OCI-LY7 (cell line): ENCODE measurements around the gene RAPGEF5. TPM values are rescaled to one million over a fixed set of nuclear protein-coding genes. Genes with fewer than 3 reads are reported as not detected.

Experiments used
- BruUV-seq: library from RNA; stranded (reverse); fragments of 400-500 nt; replicated peaks from 2 replicates; lab custom pipeline; 2021; lab: Mats Ljungman, UMichigan
- CTCF ChIA-PET: fragments of 300-600 bp; sonication (Branson Sonifier 250); formaldehyde crosslinking; loops from one replicate; lab custom pipeline; 2022; ENCODE audit warnings: antibody characterized with exemption; ENCODE audit not compliant: unreplicated experiment; lab: Charles Lee
- POLR2A ChIA-PET: fragments of 300-600 bp; sonication (Branson Sonifier 250); formaldehyde crosslinking; loops from one replicate; lab custom pipeline; 2022; ENCODE audit warnings: antibody characterized with exemption; lab: Charles Lee
- DNase-seq: peaks from one replicate; pipeline ENCODE4 v3.0.0-alpha.2; 2015; ENCODE audit warnings: low spot score
- H2AFZ ChIP-seq: fragments of 200-600 bp; sonication (generic), shearing (Covaris generic); 2 replicates; pipeline ENCODE4 v1.6.1; 2014; ENCODE audit warnings: mild to moderate bottlenecking, antibody characterized with exemption, low read length, moderate library complexity
- H3K27ac ChIP-seq: fragments of 200-600 bp; sonication (generic); 2 replicates; pipeline ENCODE4 v1.5.1; 2014; ENCODE audit warnings: mixed run types, low read depth, mild to moderate bottlenecking, moderate library complexity, low read length, inconsistent platforms; ENCODE audit not compliant: poor library complexity, severe bottlenecking
- H3K36me3 ChIP-seq: fragments of 200-600 bp; sonication (generic); 2 replicates; pipeline ENCODE4 v1.6.1; 2014; ENCODE audit warnings: mild to moderate bottlenecking, antibody characterized with exemption, low read length, moderate library complexity, mixed read lengths; ENCODE audit not compliant: insufficient read depth
- H3K4me1 ChIP-seq: fragments of 200-600 bp; sonication (generic); 2 replicates; pipeline ENCODE4 v1.5.1; 2014; ENCODE audit warnings: mild to moderate bottlenecking, low read length; ENCODE audit not compliant: insufficient read depth, poor library complexity, severe bottlenecking
- H3K4me2 ChIP-seq: fragments of 200-600 bp; sonication (generic); 2 replicates; pipeline ENCODE4 v1.6.1; 2014; ENCODE audit warnings: mild to moderate bottlenecking, low read length
- H3K4me3 ChIP-seq: fragments of 200-600 bp; sonication (generic); 2 replicates; pipeline ENCODE4 v1.5.1; 2014; ENCODE audit warnings: mild to moderate bottlenecking, low read depth, low read length; ENCODE audit not compliant: poor library complexity, severe bottlenecking
- H3K79me2 ChIP-seq: fragments of 200-600 bp; sonication (generic); 2 replicates; pipeline ENCODE4 v1.6.1; 2016; ENCODE audit warnings: low read depth, mild to moderate bottlenecking, low read length, moderate library complexity, mixed read lengths; ENCODE audit not compliant: insufficient read depth
- H3K9me2 ChIP-seq: fragments of 200-600 bp; sonication (generic); 2 replicates; pipeline ENCODE4 v1.6.1; 2016; ENCODE audit warnings: mild to moderate bottlenecking, low read length, mixed read lengths; ENCODE audit not compliant: insufficient read depth
- H3K9me3 ChIP-seq: fragments of 200-600 bp; sonication (generic); 2 replicates; pipeline ENCODE4 v1.6.1; 2014; ENCODE audit warnings: mild to moderate bottlenecking, mixed run types, low read length, mixed read lengths
- H4K20me1 ChIP-seq: fragments of 200-600 bp; sonication (generic); 2 replicates; pipeline ENCODE4 v1.6.1; 2014; ENCODE audit warnings: mild to moderate bottlenecking, antibody characterized with exemption, low read length, moderate library complexity, mixed read lengths; ENCODE audit not compliant: insufficient read depth
- EZH2phosphoT487 ChIP-seq: fragments of 200-600 bp; sonication (generic); IDR thresholded peaks from 2 replicates; pipeline ENCODE4 v1.6.1; 2018; ENCODE audit warnings: low read depth, borderline replicate concordance, mild to moderate bottlenecking, mixed run types, antibody characterized with exemption, low read length, moderate library complexity, mixed read lengths
- intact Hi-C: fragments of 100-400 bp; cut with micrococcal nuclease; formaldehyde crosslinking; loops from one replicate; pipeline ENCODE4 v1.10.0; 2022; ENCODE audit not compliant: unreplicated experiment
- total RNA-seq, 2 experiments: library from RNA; depleted of rRNA in 1 of 2; stranded (reverse); fragments of >200 nt in 1 of 2; shearing (Covaris generic) in 1 of 2; gene quantifications; 2 replicates each; pipeline ENCODE4 v1.2.3, GENCODE V29; 2014 to 2022
- TF ChIP-seq, protein P1 (sequence below): fragments of 200-600 bp; sonication (generic); conservative IDR thresholded peaks from 2 replicates; pipeline ENCODE4 v1.5.1; 2014; ENCODE audit warnings: mild to moderate bottlenecking, antibody characterized with exemption, low read length, moderate library complexity, mixed read lengths

Gene RAPGEF5
- total RNA-seq, 2 experiments from 2014 or later = 114 to 115 TPM

DNA sequence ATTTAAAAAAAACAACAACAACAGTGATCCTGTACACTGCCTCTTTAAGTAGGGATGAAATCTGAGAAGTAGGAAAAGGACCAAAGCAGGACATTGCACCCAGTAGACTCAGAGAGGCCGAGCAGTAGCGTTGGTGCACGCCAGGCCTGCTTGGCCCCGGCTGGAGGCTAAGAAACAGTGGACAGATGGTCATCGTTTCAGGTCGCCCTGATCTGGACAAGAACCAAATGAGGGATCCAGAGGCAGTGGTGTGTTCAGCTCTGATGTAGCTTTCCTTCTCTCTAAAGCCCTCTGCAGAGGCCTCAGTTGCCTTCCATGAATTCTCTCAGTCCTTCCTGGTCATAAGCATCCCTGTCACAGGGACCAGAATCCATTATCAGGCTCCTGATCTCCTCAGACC is 269.1 kb downstream of the RAPGEF5 start:
- Histone ChIP-seq H3K9me3 (no peaks in the 10 kb centered on the region), H3K4me3 (no peak overlapping the region), H2AFZ (no peak overlapping the region), H3K9me2 (no peaks in the 10 kb centered on the region), H4K20me1 (no peaks in the 10 kb centered on the region), H3K27ac (no peak overlapping the region), H3K4me1 (no peaks in the 10 kb centered on the region), H3K36me3 (no peaks in the 10 kb centered on the region), H3K79me2 (no peaks in the 10 kb centered on the region), H3K4me2 (no peak overlapping the region)
- POLR2A ChIA-PET = no interaction called here
- TF ChIP-seq, protein P1, sequence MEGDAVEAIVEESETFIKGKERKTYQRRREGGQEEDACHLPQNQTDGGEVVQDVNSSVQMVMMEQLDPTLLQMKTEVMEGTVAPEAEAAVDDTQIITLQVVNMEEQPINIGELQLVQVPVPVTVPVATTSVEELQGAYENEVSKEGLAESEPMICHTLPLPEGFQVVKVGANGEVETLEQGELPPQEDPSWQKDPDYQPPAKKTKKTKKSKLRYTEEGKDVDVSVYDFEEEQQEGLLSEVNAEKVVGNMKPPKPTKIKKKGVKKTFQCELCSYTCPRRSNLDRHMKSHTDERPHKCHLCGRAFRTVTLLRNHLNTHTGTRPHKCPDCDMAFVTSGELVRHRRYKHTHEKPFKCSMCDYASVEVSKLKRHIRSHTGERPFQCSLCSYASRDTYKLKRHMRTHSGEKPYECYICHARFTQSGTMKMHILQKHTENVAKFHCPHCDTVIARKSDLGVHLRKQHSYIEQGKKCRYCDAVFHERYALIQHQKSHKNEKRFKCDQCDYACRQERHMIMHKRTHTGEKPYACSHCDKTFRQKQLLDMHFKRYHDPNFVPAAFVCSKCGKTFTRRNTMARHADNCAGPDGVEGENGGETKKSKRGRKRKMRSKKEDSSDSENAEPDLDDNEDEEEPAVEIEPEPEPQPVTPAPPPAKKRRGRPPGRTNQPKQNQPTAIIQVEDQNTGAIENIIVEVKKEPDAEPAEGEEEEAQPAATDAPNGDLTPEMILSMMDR = no peak
- TF ChIP-seq EZH2phosphoT487 = no peak
- DNase-seq = no peak
- intact Hi-C loops = no loop called here
- CTCF ChIA-PET = no interaction called here
- no TSS peak for BruUV-seq

- Histone ChIP-seq H3K4me3 (peak overlapping the region; percentile 69), H4K20me1 (no peaks in the 10 kb centered on the region), H3K36me3 (no peaks in the 10 kb centered on the region), H3K27ac (no peak overlapping the region), H3K9me2 (no peaks in the 10 kb centered on the region), H3K4me2 (peak overlapping the region; percentile 84), H3K4me1 (peaks cover 5% of the 10 kb centered on the region), H2AFZ (peak overlapping the region; percentile 48; the same call in 1 of the 2 replicates), H3K9me3 (no peaks in the 10 kb centered on the region), H3K79me2 (no peaks in the 10 kb centered on the region)
- DNase-seq = no peak
- intact Hi-C loops = loop anchor here (1.0 to 5.0 kb wide), 3 partner anchors 83 to 821 kb away; no protein-coding TSS in a partner anchor
- no TSS peak for BruUV-seq
- ChIA-PET POLR2A (interaction anchor here (0.6 to 1.6 kb wide), 9 partner anchors 8 to 1401 kb away, joined by 3 to 5 read pairs (median 3); no protein-coding TSS in a partner anchor), CTCF (interaction anchor here (0.6 to 1.0 kb wide), 3 partner anchors 27 to 498 kb away, joined by 3 to 4 read pairs (median 4); no protein-coding TSS in a partner anchor)
- TF ChIP-seq, protein P1 = no peak
- no peak for TF ChIP-seq EZH2phosphoT487
Observed at GRCh38 chr7:22083704-22084240, 273.2 kb downstream of the RAPGEF5 start.
